K562 (cell line): ENCODE data around the gene RRAGD. TPM values are rescaled to one million over a fixed set of nuclear protein-coding genes. Genes with fewer than 3 reads are reported as not detected.

Experiments used
- ASH1L ChIP-seq: fragments of 450-650 bp; IDR thresholded peaks from 2 replicates; pipeline ENCODE4 v1.6.1; 2018; ENCODE audit warnings: borderline replicate concordance, mild to moderate bottlenecking, low read depth; ENCODE audit not compliant: partially characterized antibody
- NBN ChIP-seq: fragments of 450-650 bp; IDR thresholded peaks from 2 replicates; pipeline ENCODE4 v1.6.1; 2016; ENCODE audit warnings: low read depth, mild to moderate bottlenecking
- NR4A1 ChIP-seq, 2 experiments: fragments of 250-450 bp in 1 of 2; fragments of 450-650 bp in 1 of 2; sonication (Bioruptor Pico) in 1 of 2; IDR thresholded peaks; 2 replicates each; pipeline versions ENCODE4 v1.4.0 to v1.6.1; 2016 to 2020; ENCODE audit warnings: mild to moderate bottlenecking in 2 of 2, missing compliant biosample characterization in 1 of 2, missing genetic modification characterization in 1 of 2, moderate library complexity in 1 of 2
- POLR3A ChIP-seq: IDR thresholded peaks from 2 replicates; pipeline ENCODE4 v1.6.1; 2011; ENCODE audit warnings: borderline replicate concordance, mild to moderate bottlenecking, moderate library complexity; ENCODE audit not compliant: insufficient read length, insufficient read depth; ENCODE audit errors: extremely low read depth
- PRPF4 ChIP-seq: fragments of 200-400 bp; formaldehyde crosslinking; IDR thresholded peaks from one replicate; pipeline ENCODE4 v1.6.1; 2017; ENCODE audit warnings: low read length, low read depth, mild to moderate bottlenecking; ENCODE audit not compliant: insufficient read depth, poor library complexity, severe bottlenecking
- TCF7 ChIP-seq: sonication (generic); IDR thresholded peaks from 2 replicates; pipeline ENCODE4 v1.6.1; 2016; ENCODE audit warnings: antibody characterized with exemption, borderline replicate concordance
- TEAD4 ChIP-seq, 2 experiments: sonication (generic) in 1 of 2; formaldehyde crosslinking in 1 of 2; IDR thresholded peaks; 2 replicates each; pipeline versions ENCODE4 v1.6.1 to v1.8.0; 2012 to 2022; ENCODE audit warnings: borderline replicate concordance in 1 of 2, inconsistent platforms in 1 of 2, low read length in 1 of 2, mild to moderate bottlenecking in 1 of 2, missing genetic modification reagents in 1 of 2
- ZBTB7A ChIP-seq: IDR thresholded peaks from 2 replicates; pipeline ENCODE4 v1.6.1; 2011; ENCODE audit warnings: low read depth, mild to moderate bottlenecking, low read length, moderate library complexity, borderline replicate concordance; ENCODE audit not compliant: control insufficient read depth
- ZC3H4 ChIP-seq: sonication (generic); formaldehyde crosslinking; IDR thresholded peaks from 2 replicates; pipeline ENCODE4 v1.9.0; 2021; ENCODE audit warnings: missing genetic modification reagents, borderline replicate concordance
- ZNF274 ChIP-seq: IDR thresholded peaks from 2 replicates; pipeline ENCODE4 v1.6.1; 2011; ENCODE audit warnings: low read depth, mild to moderate bottlenecking, low read length, moderate library complexity, borderline replicate concordance
- ZNF561 ChIP-seq: fragments of 450-650 bp; formaldehyde crosslinking; conservative IDR thresholded peaks from 2 replicates; pipeline ENCODE4 v1.4.0; 2020; ENCODE audit warnings: mild to moderate bottlenecking, moderate library complexity
- polyA plus RNA-seq, 8 experiments: library from polyadenylated mRNA; depleted of rRNA in 4 of 8; stranded (reverse) in 5 of 8; unstranded in 3 of 8; fragments of >200 nt; fragmentation: Nextera tagmentation in 2 of 8; fragmentation: Illumina TruSeq in 1 of 8; extraction: Ambion mirVana in 2 of 8; extraction: Trizol in 1 of 8; gene quantifications; 2 replicates each; pipeline versions ENCODE4 v1.2.1 to v1.2.3, GENCODE V29; 2011 to 2014; ENCODE audit warnings: inconsistent platforms in 1 of 8, missing spikeins in 1 of 8
- total RNA-seq, 7 experiments: library from RNA; depleted of rRNA in 6 of 7; stranded (reverse); fragments of >200 nt in 6 of 7; fragmentation: Illumina TruSeq in 2 of 7; extraction: Trizol in 2 of 7; gene quantifications; 2 replicates each; pipeline versions ENCODE4 v1.2.1 to v1.2.3, GENCODE V29; 2011 to 2021; ENCODE audit warnings: low replicate concordance in 1 of 7
- TF ChIP-seq, protein P1 (sequence below): IDR thresholded peaks from 2 replicates; pipeline ENCODE4 v1.6.1; 2011; ENCODE audit warnings: borderline replicate concordance, low read depth, mild to moderate bottlenecking, moderate library complexity, low read length; ENCODE audit not compliant: insufficient read depth, poor library complexity, severe bottlenecking
- TF ChIP-seq, protein P2 (sequence below): sonication (generic); formaldehyde crosslinking; IDR thresholded peaks from 2 replicates; pipeline ENCODE4 v1.8.1; 2023; ENCODE audit warnings: mild to moderate bottlenecking, missing genetic modification reagents
- TF ChIP-seq, protein P3 (sequence below), 2 experiments: fragments of 450-650 bp; formaldehyde crosslinking in 1 of 2; IDR thresholded peaks; 2 replicates each; pipeline versions ENCODE4 v1.4.0 to v1.6.1; 2014 to 2020; ENCODE audit warnings: mild to moderate bottlenecking in 2 of 2, borderline replicate concordance in 1 of 2, low read depth in 1 of 2

Gene RRAGD
- total and polyA plus RNA-seq, 9 of the 15 experiments (the other 6 are each of a cell fraction or from before 2014, with no cell fraction given), result 0.03 to 0.07 (median 0.04) TPM; not detected in 6

DNA sequence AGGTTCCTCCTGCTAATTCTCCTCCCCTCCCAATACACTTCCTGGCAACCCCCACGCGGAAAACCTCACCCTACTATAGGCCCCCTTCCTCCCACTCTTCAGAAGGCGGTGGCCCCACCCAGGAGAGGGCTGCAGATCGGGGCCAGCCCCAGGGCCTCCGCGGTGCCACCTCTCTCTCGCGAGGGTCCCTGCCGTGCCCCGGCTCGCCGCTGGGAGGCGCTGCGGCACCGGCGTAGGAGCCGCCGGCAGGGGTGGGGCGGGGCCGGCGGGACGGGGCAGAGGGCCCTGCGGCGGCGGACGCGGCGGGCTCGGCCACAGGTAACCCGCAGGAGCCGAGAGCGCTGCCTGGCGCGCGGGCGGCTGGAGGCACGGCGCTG lies 20.8 kb upstream of the RRAGD start, which contains the start of gene ANKRD6 (continued):
- TF ChIP-seq, protein P1, sequence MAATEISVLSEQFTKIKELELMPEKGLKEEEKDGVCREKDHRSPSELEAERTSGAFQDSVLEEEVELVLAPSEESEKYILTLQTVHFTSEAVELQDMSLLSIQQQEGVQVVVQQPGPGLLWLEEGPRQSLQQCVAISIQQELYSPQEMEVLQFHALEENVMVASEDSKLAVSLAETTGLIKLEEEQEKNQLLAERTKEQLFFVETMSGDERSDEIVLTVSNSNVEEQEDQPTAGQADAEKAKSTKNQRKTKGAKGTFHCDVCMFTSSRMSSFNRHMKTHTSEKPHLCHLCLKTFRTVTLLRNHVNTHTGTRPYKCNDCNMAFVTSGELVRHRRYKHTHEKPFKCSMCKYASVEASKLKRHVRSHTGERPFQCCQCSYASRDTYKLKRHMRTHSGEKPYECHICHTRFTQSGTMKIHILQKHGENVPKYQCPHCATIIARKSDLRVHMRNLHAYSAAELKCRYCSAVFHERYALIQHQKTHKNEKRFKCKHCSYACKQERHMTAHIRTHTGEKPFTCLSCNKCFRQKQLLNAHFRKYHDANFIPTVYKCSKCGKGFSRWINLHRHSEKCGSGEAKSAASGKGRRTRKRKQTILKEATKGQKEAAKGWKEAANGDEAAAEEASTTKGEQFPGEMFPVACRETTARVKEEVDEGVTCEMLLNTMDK, result peak; percentile 61
- TF ChIP-seq, protein P2, sequence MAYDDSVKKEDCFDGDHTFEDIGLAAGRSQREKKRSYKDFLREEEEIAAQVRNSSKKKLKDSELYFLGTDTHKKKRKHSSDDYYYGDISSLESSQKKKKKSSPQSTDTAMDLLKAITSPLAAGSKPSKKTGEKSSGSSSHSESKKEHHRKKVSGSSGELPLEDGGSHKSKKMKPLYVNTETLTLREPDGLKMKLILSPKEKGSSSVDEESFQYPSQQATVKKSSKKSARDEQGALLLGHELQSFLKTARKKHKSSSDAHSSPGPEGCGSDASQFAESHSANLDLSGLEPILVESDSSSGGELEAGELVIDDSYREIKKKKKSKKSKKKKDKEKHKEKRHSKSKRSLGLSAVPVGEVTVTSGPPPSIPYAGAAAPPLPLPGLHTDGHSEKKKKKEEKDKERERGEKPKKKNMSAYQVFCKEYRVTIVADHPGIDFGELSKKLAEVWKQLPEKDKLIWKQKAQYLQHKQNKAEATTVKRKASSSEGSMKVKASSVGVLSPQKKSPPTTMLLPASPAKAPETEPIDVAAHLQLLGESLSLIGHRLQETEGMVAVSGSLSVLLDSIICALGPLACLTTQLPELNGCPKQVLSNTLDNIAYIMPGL, result no peak
- TF ChIP-seq, protein P3, sequence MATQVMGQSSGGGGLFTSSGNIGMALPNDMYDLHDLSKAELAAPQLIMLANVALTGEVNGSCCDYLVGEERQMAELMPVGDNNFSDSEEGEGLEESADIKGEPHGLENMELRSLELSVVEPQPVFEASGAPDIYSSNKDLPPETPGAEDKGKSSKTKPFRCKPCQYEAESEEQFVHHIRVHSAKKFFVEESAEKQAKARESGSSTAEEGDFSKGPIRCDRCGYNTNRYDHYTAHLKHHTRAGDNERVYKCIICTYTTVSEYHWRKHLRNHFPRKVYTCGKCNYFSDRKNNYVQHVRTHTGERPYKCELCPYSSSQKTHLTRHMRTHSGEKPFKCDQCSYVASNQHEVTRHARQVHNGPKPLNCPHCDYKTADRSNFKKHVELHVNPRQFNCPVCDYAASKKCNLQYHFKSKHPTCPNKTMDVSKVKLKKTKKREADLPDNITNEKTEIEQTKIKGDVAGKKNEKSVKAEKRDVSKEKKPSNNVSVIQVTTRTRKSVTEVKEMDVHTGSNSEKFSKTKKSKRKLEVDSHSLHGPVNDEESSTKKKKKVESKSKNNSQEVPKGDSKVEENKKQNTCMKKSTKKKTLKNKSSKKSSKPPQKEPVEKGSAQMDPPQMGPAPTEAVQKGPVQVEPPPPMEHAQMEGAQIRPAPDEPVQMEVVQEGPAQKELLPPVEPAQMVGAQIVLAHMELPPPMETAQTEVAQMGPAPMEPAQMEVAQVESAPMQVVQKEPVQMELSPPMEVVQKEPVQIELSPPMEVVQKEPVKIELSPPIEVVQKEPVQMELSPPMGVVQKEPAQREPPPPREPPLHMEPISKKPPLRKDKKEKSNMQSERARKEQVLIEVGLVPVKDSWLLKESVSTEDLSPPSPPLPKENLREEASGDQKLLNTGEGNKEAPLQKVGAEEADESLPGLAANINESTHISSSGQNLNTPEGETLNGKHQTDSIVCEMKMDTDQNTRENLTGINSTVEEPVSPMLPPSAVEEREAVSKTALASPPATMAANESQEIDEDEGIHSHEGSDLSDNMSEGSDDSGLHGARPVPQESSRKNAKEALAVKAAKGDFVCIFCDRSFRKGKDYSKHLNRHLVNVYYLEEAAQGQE (IDR thresholded peaks at IDR 0.05; ENCODE audit: borderline replicate concordance), result peak; percentile 63
- TF ChIP-seq, protein P3 (CRISPR knock-in tag; IDR thresholded peaks at IDR 0.05; ENCODE audit: low read depth), result no peak
- no peak for TF ChIP-seq TEAD4 (IDR thresholded peaks at IDR 0.05; ENCODE audit: low read length)
- no peak for TF ChIP-seq TEAD4 (CRISPR knock-in tag; IDR thresholded peaks at IDR 0.05; ENCODE audit: borderline replicate concordance)
- TF ChIP-seq ZNF561 (CRISPR knock-in tag), result no peak
- no peak for TF ChIP-seq TCF7
- peak; percentile 71; the same call in 1 of the 2 replicates for TF ChIP-seq ZBTB7A
- TF ChIP-seq NBN, result no peak
- TF ChIP-seq NR4A1 (CRISPR knock-in tag; IDR thresholded peaks at IDR 0.05), result no peak
- no peak for TF ChIP-seq NR4A1 (tag; IDR thresholded peaks at IDR 0.05)
- TF ChIP-seq PRPF4, result no peak
- no peak for TF ChIP-seq ZC3H4 (CRISPR knock-in tag)
- no peak for TF ChIP-seq ASH1L
- TF ChIP-seq POLR3A, result no peak
- TF ChIP-seq ZNF274, result no peak
